Fibroblast of villous mesenchyme (primary cell): ENCODE data around the gene CEND1. TPM values are rescaled to one million over a fixed set of nuclear protein-coding genes. Genes with fewer than 3 reads are reported as not detected.

Experiments used
- DNase-seq: peaks from one replicate; pipeline ENCODE4 v3.0.0-alpha.2; 2010; ENCODE audit warnings: low read depth
- H3K4me3 ChIP-seq: 2 replicates; pipeline ENCODE4 v1.5.1; 2011; ENCODE audit warnings: low read depth, mild to moderate bottlenecking, low read length
- CTCF ChIP-seq: IDR thresholded peaks from 2 replicates; pipeline ENCODE4 v1.5.1; 2012; ENCODE audit warnings: low read depth, mild to moderate bottlenecking, low read length; ENCODE audit not compliant: insufficient read depth
- total RNA-seq: library from RNA; depleted of rRNA; stranded (reverse); fragments of >200 nt; gene quantifications from 2 replicates; pipeline ENCODE4 v1.2.3, GENCODE V29; 2012

The CEND1 gene
- total RNA-seq, 1 donor, result 0.43 TPM

- peak overlapping the region; percentile 9 for H3K4me3 ChIP-seq
- TF ChIP-seq CTCF, result peak; percentile 15
- DNase-seq, result no peak
Observed at GRCh38 chr11:811446-812245, 21.8 kb upstream of the CEND1 start.

GRCh38 chr11:810040-810567 lies 20.2 kb upstream of the CEND1 start:
- no peak for DNase-seq
- TF ChIP-seq CTCF, result peak; percentile 10
- H3K4me3 ChIP-seq, result peak overlapping the region; percentile 92

- no peak for TF ChIP-seq CTCF
- DNase-seq, result peak; percentile 97
- H3K4me3 ChIP-seq, result peak within 1 kb of the TSS; percentile 92
Observed at GRCh38 chr11:809287-810039, 19.6 kb upstream of the CEND1 start, which contains the start of gene RPLP2. Gene RPLP2 (plus strand): TSS chr11:809967. CDS start chr11:810235, 268 bp downstream.

- DNase-seq, result peak; percentile 27
- peak overlapping the region; percentile 92 for H3K4me3 ChIP-seq
- no peak for TF ChIP-seq CTCF
Observed at GRCh38 chr11:808427-809286, 18.8 kb upstream of the CEND1 start.

GRCh38 chr11:804599-804964 lies 14.7 kb upstream of the CEND1 start:
- peak overlapping the region; percentile 68 for H3K4me3 ChIP-seq
- TF ChIP-seq CTCF, result no peak
- no peak for DNase-seq
